SU-DHL-6 (cell line): ENCODE measurements around the gene LRP1B.

Source experiments
- H2AFZ ChIP-seq: fragments of 200-600 bp; sonication (generic); 2 replicates; pipeline ENCODE4 v1.6.1; 2014; ENCODE audit warnings: low read depth, mild to moderate bottlenecking, moderate library complexity, mixed read lengths, antibody characterized with exemption, low read length; ENCODE audit not compliant: severe bottlenecking
- H3F3A ChIP-seq: fragments of 200-600 bp; shearing (Covaris generic); 2 replicates; pipeline ENCODE4 v1.6.0; 2016; ENCODE audit warnings: antibody characterized with exemption, mild to moderate bottlenecking; ENCODE audit not compliant: insufficient read depth
- H3K27ac ChIP-seq: fragments of 200-600 bp; sonication (generic); 2 replicates; pipeline ENCODE4 v1.5.1; 2016; ENCODE audit warnings: low read depth, mild to moderate bottlenecking, low read length, moderate library complexity, mixed read lengths
- H3K27me3 ChIP-seq: fragments of 200-600 bp; sonication (generic), shearing (Covaris generic); 2 replicates; pipeline ENCODE4 v1.6.0; 2014; ENCODE audit warnings: mild to moderate bottlenecking, low read length
- H3K36me3 ChIP-seq: fragments of 200-600 bp; sonication (generic); 2 replicates; pipeline ENCODE4 v1.6.1; 2014; ENCODE audit warnings: mild to moderate bottlenecking, low read length, mixed read lengths
- H3K4me2 ChIP-seq: fragments of 300-600, 200-600 bp; shearing (Covaris generic), sonication (generic); 2 replicates; pipeline ENCODE4 v1.6.0; 2014; ENCODE audit warnings: low read length, low read depth, mild to moderate bottlenecking; ENCODE audit not compliant: poor library complexity, severe bottlenecking
- H3K4me3 ChIP-seq: fragments of 200-600 bp; sonication (generic); 2 replicates; pipeline ENCODE4 v1.5.1; 2014; ENCODE audit warnings: antibody characterized with exemption, low read length, mild to moderate bottlenecking, mixed read lengths; ENCODE audit not compliant: insufficient read depth, poor library complexity, severe bottlenecking
- H3K79me2 ChIP-seq: fragments of 200-600 bp; sonication (generic); 2 replicates; pipeline ENCODE4 v1.6.1; 2014; ENCODE audit warnings: mild to moderate bottlenecking, low read length, moderate library complexity; ENCODE audit not compliant: insufficient read depth
- H3K9ac ChIP-seq: fragments of 200-600 bp; sonication (generic); 2 replicates; pipeline ENCODE4 v1.7.0; 2014; ENCODE audit warnings: mild to moderate bottlenecking, low read length
- H3K9me2 ChIP-seq: fragments of 200-600 bp; sonication (generic); replicated peaks from 2 replicates; pipeline ENCODE4 v1.6.1; 2014; ENCODE audit warnings: low read length; ENCODE audit not compliant: insufficient read depth
- H3K9me3 ChIP-seq: fragments of 200-600 bp; sonication (generic); 2 replicates; pipeline ENCODE4 v1.6.1; 2014; ENCODE audit warnings: low read length, mixed read lengths; ENCODE audit not compliant: insufficient read depth
- H4K20me1 ChIP-seq: fragments of 200-600 bp; sonication (generic); 2 replicates; pipeline ENCODE4 v1.6.1; 2014; ENCODE audit warnings: low read depth, mild to moderate bottlenecking, antibody characterized with exemption, low read length, moderate library complexity, mixed read lengths
- CTCF ChIP-seq: fragments of 200-600 bp; sonication (generic); IDR thresholded peaks from one replicate; pipeline ENCODE4 v1.5.1; 2017; ENCODE audit warnings: antibody characterized with exemption, mild to moderate bottlenecking, low read length, moderate library complexity; ENCODE audit not compliant: insufficient read depth, poor library complexity, severe bottlenecking
- EZH2phosphoT487 ChIP-seq: fragments of 200-600 bp; sonication (generic), shearing (Covaris generic); conservative IDR thresholded peaks from 2 replicates; pipeline ENCODE4 v1.6.1; 2018; ENCODE audit warnings: mild to moderate bottlenecking, antibody characterized with exemption, low read length, moderate library complexity, mixed read lengths

LRP1B gene

GRCh38 chr2:140595107-140595506 is 1535.7 kb downstream of the LRP1B start:
- H3K4me2 ChIP-seq, result no peak overlapping the region
- H3K36me3 ChIP-seq, result no peaks in the 10 kb centered on the region
- H3K79me2 ChIP-seq, result no peaks in the 10 kb centered on the region
- H3K4me3 ChIP-seq, result no peak overlapping the region
- no peaks in the 10 kb centered on the region for H3K9me2 ChIP-seq
- no peaks in the 10 kb centered on the region for H4K20me1 ChIP-seq
- no peaks in the 10 kb centered on the region for H3K27me3 ChIP-seq
- no peak overlapping the region for H2AFZ ChIP-seq
- TF ChIP-seq CTCF, result no peak
- no peak for TF ChIP-seq EZH2phosphoT487
- no peak overlapping the region for H3K9ac ChIP-seq
- H3F3A ChIP-seq, result no peaks in the 10 kb centered on the region
- H3K27ac ChIP-seq, result no peak overlapping the region
- no peaks in the 10 kb centered on the region for H3K9me3 ChIP-seq

DNA sequence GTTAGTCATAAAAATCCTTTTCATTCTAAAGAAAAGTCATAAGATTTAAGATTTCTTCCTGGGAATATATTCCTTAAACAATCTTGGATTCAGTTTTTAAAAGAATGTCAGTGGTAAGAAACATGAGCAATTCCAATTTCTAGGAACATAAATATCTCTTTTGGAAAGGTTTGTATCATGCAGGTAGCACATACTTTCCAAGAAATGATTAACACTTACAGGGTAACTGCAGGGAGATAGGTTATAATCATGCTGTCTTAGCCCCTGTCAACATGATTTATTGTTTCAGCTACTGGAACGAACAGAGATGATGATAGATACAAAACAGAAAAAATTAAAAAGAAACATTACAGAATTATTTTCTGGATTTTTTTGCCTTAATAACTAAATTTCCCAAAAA is 1537.7 kb downstream of the LRP1B start:
- Histone ChIP-seq H3K9me3 (no peaks in the 10 kb centered on the region), H3F3A (no peaks in the 10 kb centered on the region), H3K27me3 (no peaks in the 10 kb centered on the region), H3K9me2 (no peaks in the 10 kb centered on the region), H3K79me2 (no peaks in the 10 kb centered on the region), H3K4me3 (no peak overlapping the region), H3K9ac (no peak overlapping the region), H3K27ac (no peak overlapping the region), H2AFZ (no peak overlapping the region), H3K36me3 (no peaks in the 10 kb centered on the region), H4K20me1 (no peaks in the 10 kb centered on the region), H3K4me2 (no peak overlapping the region)
- TF ChIP-seq CTCF, result no peak
- no peak for TF ChIP-seq EZH2phosphoT487

DNA sequence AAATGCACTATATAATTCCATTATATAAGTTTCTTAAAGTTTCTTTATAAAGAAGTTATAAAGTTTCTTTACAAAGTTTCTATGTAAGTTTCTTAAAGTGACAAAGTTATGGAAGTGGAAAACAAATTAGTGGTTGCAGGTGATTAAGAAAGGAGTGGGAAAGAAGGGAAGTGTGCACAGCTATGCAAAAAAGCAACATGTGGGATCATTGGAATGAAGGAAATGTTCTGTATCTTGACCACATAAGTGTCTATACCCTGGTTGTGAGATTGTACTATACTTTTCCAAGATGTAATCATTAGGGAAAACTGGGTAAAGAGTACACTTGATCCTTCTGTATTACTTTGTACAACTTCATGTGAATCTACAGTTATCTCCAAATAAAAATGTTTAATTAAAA is 1541.1 kb downstream of the LRP1B start:
- Histone ChIP-seq H3K36me3 (no peaks in the 10 kb centered on the region), H3K4me3 (no peak overlapping the region), H3K9me2 (no peaks in the 10 kb centered on the region), H3K9me3 (no peaks in the 10 kb centered on the region), H3K27ac (no peak overlapping the region), H3F3A (no peaks in the 10 kb centered on the region), H3K79me2 (no peaks in the 10 kb centered on the region), H4K20me1 (no peaks in the 10 kb centered on the region), H2AFZ (no peak overlapping the region), H3K4me2 (no peak overlapping the region), H3K9ac (no peak overlapping the region), H3K27me3 (no peaks in the 10 kb centered on the region)
- TF ChIP-seq CTCF (no peak), EZH2phosphoT487 (no peak)

GRCh38 chr2:140589273-140589672 is 1541.5 kb downstream of the LRP1B start:
- Histone ChIP-seq H3K27me3 (no peaks in the 10 kb centered on the region), H3K4me2 (no peak overlapping the region), H3K27ac (no peak overlapping the region), H2AFZ (no peak overlapping the region), H3K4me3 (no peak overlapping the region), H3K9me3 (no peaks in the 10 kb centered on the region), H3K79me2 (no peaks in the 10 kb centered on the region), H3K9me2 (no peaks in the 10 kb centered on the region), H3K36me3 (no peaks in the 10 kb centered on the region), H4K20me1 (no peaks in the 10 kb centered on the region), H3K9ac (no peak overlapping the region), H3F3A (no peaks in the 10 kb centered on the region)
- no peak for TF ChIP-seq CTCF
- TF ChIP-seq EZH2phosphoT487, result no peak
